Measurements from ENCODE around the gene UCP3. TPM values are rescaled to one million over a fixed set of nuclear protein-coding genes. Genes with fewer than 3 reads are reported as not detected.

The UCP3 gene
- total and polyA plus RNA-seq, 2 of the 8 experiments (the other 6 are each of a cell fraction or from before 2014, with no cell fraction given): 0.85 to 1.3 TPM

GRCh38 chr11:73965076-73965763, 43.7 kb downstream of the UCP3 start (continued):
- TF ChIP-seq NRF1 (IDR thresholded peaks at IDR 0.05; ENCODE audit: low read depth, low read length): no peak
- no peak for TF ChIP-seq SAP30 (IDR thresholded peaks at IDR 0.05; ENCODE audit: insufficient read depth, insufficient replicate concordance, low read length)
- no peak for TF ChIP-seq E2F6 (IDR thresholded peaks at IDR 0.05)
- TF ChIP-seq FOSL1 (IDR thresholded peaks at IDR 0.05; ENCODE audit: insufficient read depth, low read depth, low read length): no peak
- TF ChIP-seq CHD1 (IDR thresholded peaks at IDR 0.05; ENCODE audit: low read depth, low read length): no peak
- no peak for TF ChIP-seq CEBPB (IDR thresholded peaks at IDR 0.05; ENCODE audit: low read depth, low read length)
- no peak for TF ChIP-seq SIRT6 (IDR thresholded peaks at IDR 0.05; ENCODE audit: low read length)
- TF ChIP-seq RNF2 (IDR thresholded peaks at IDR 0.05; ENCODE audit: borderline replicate concordance, low read depth, low read length, missing control alignments, poor library complexity, severe bottlenecking): no peak
- no peak for TF ChIP-seq EGR1 (IDR thresholded peaks at IDR 0.05; ENCODE audit: borderline replicate concordance, low read depth, low read length)

Measured in H1 (cell line).